Heart left ventricle (tissue), 16 donors: ENCODE data around the gene DNAJA4. TPM values are rescaled to one million over a fixed set of nuclear protein-coding genes. Genes with fewer than 3 reads are reported as not detected.

Source experiments
- ATAC-seq, 4 donors: fragments of 200-7000 bp; cut with Tn5 transposase; one replicate each; pipeline ENCODE4 v1.9.1; 2020 to 2022; ENCODE audit warnings: moderate library complexity in 4 of 4, mild to moderate bottlenecking in 3 of 4, moderate number of reproducible peaks in 1 of 4
- DNase-seq, 5 donors: peaks; one replicate each; pipeline ENCODE4 v3.0.0-alpha.2; 2020
- H3K27ac ChIP-seq, 12 donors: fragments of 200-600 bp; sonication (generic) in 4 of 12; one replicate each; pipeline versions ENCODE4 v1.5.0 to v1.8.0; 2016 to 2022; ENCODE audit warnings: mild to moderate bottlenecking in 2 of 12
- H3K27me3 ChIP-seq, 9 donors: fragments of 200-600 bp; sonication (generic) in 2 of 9; one replicate each; pipeline versions ENCODE4 v1.5.1 to v1.8.0; 2016 to 2022; ENCODE audit warnings: mild to moderate bottlenecking in 3 of 9
- H3K36me3 ChIP-seq, 9 donors: fragments of 200-600 bp; sonication (generic) in 2 of 9; one replicate each; pipeline versions ENCODE4 v1.5.0 to v1.8.0; 2018 to 2022; ENCODE audit warnings: mild to moderate bottlenecking in 2 of 9
- H3K4me1 ChIP-seq, 12 donors: fragments of 200-600 bp; sonication (generic) in 4 of 12; one replicate each; pipeline versions ENCODE4 v1.5.0 to v1.8.0; 2016 to 2022; ENCODE audit warnings: mild to moderate bottlenecking in 3 of 12
- H3K4me3 ChIP-seq, 12 donors: fragments of 200-600 bp; sonication (generic) in 4 of 12; one replicate each; pipeline versions ENCODE4 v1.5.0 to v1.8.0; 2017 to 2022; ENCODE audit warnings: mild to moderate bottlenecking in 9 of 12, moderate library complexity in 4 of 12
- H3K9me3 ChIP-seq, 12 donors: fragments of 200-600 bp; sonication (generic) in 4 of 12; one replicate each; pipeline versions ENCODE4 v1.5.0 to v1.8.0; 2016 to 2022; ENCODE audit warnings: mild to moderate bottlenecking in 1 of 12
- POLR2A ChIP-seq, 2 donors: fragments of 450-650 bp; IDR thresholded peaks; one replicate each; pipeline ENCODE4 v1.6.1; 2017; ENCODE audit warnings: antibody characterized with exemption in 2 of 2, mild to moderate bottlenecking in 2 of 2, moderate library complexity in 2 of 2
- WGBS, 4 donors: extraction: QIAGEN DNeasy Blood & Tissue Kit in 2 of 4; methylation state at CpG; one replicate each; pipeline versions ENCODE4 v1.1.5 to v1.1.7; 2013 to 2018; 5-methylcytosine and 5-hydroxymethylcytosine counted together
- intact Hi-C, 10 donors: fragments of 100-400 bp; cut with DNase I; formaldehyde crosslinking; loops; one replicate each; pipeline versions ENCODE4 v1.11.1 to v1.14.2; 2022
- polyA plus RNA-seq, 2 donors: library from polyadenylated mRNA; stranded (reverse); fragments of 200-250 nt; gene quantifications; one replicate each; pipeline ENCODE4 v1.2.3, GENCODE V29; 2013
- total RNA-seq, 9 donors: library from RNA; depleted of rRNA in 2 of 9; stranded (reverse); fragments of >200 nt in 2 of 9; fragmentation: NEBNext Ultra II Directional in 3 of 9; extraction: Animal tissue kit (Norgen Biotek cat#: 25700) in 3 of 9; gene quantifications; one replicate each; pipeline versions ENCODE4 v1.1.0 to v1.2.4, GENCODE V29; 2016 to 2023
- TF ChIP-seq, protein P1 (sequence below), 12 donors: fragments of 200-600 bp; sonication (generic) in 4 of 12; IDR thresholded peaks; one replicate each; pipeline versions ENCODE4 v1.5.0 to v1.8.0; 2018 to 2022; ENCODE audit warnings: antibody characterized with exemption in 12 of 12, mild to moderate bottlenecking in 5 of 12
- donor health status: ischemic (EF 13 %, LVEDD 7.1; RV severe dilation, severe dysfunction).
- donor health status: healthy with polysubstance abuse.
- donor health status: DM: no; HTN: yes; CAD: no.
- donor health status: DM: no; HTN: no; CAD: no.
- donor health status: ischemic (EF 25% LVEDD 6.9; RV normal size, moderate dysfunction).
- donor health status: ischemic (EF 25% LVEDD 5.7; RV mildly dilated, moderate dysfunction).
- donor health status: healthy.
- donor health status: DM: yes; HTN: yes; CAD: no.
- donor health status: ischemic (EF 35%, LVEDD 5.7; RV mildly dilated, moderate dysfunction).
- donor health status: nonischemic (EF 11% LVEDD 7.7; RV severe dilation, severe dysfunction).
- donor health status: DM: yes; HTN: yes; CAD: no.
- donor health status: PGD.
- donor health status: ischemic (EF 29% LVEDD 5.4; RV normal size, mild dysfunction).
- donor health status: nonischemic (EF 23%, LVEDD 6.1; RV moderate dilation, normal function).

DNAJA4 gene
- total and polyA plus RNA-seq, 11 donors, result 62.3 to 503 (median 94.6) TPM

GRCh38 chr15:78316283-78317083 is 52.1 kb downstream of the DNAJA4 start:
- Histone ChIP-seq H3K27me3 (no peaks in the 10 kb centered on the region), H3K4me3 (no peak overlapping the region), H3K9me3 (no peaks in the 10 kb centered on the region), H3K4me1 (no peaks in the 10 kb centered on the region), H3K36me3 (no peaks in the 10 kb centered on the region), H3K27ac (no peak overlapping the region)
- intact Hi-C loops, result loop anchor here in 1 of 10 donors (10.0 kb wide), 1 partner anchor 168 kb away; no protein-coding TSS in a partner anchor
- peak in 1 of 5 donors; percentile 18 for DNase-seq
- WGBS, 4 donors, result 57 to 65% (median 60%) methylated on average over 15 to 17 of the region's 17 CpGs
- ATAC-seq, result peak in 1 of 4 donors; percentile 11
- TF ChIP-seq, protein P1, sequence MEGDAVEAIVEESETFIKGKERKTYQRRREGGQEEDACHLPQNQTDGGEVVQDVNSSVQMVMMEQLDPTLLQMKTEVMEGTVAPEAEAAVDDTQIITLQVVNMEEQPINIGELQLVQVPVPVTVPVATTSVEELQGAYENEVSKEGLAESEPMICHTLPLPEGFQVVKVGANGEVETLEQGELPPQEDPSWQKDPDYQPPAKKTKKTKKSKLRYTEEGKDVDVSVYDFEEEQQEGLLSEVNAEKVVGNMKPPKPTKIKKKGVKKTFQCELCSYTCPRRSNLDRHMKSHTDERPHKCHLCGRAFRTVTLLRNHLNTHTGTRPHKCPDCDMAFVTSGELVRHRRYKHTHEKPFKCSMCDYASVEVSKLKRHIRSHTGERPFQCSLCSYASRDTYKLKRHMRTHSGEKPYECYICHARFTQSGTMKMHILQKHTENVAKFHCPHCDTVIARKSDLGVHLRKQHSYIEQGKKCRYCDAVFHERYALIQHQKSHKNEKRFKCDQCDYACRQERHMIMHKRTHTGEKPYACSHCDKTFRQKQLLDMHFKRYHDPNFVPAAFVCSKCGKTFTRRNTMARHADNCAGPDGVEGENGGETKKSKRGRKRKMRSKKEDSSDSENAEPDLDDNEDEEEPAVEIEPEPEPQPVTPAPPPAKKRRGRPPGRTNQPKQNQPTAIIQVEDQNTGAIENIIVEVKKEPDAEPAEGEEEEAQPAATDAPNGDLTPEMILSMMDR (IDR thresholded peaks at IDR 0.05), result no peak
- TF ChIP-seq POLR2A (IDR thresholded peaks at IDR 0.05), result no peak

DNA sequence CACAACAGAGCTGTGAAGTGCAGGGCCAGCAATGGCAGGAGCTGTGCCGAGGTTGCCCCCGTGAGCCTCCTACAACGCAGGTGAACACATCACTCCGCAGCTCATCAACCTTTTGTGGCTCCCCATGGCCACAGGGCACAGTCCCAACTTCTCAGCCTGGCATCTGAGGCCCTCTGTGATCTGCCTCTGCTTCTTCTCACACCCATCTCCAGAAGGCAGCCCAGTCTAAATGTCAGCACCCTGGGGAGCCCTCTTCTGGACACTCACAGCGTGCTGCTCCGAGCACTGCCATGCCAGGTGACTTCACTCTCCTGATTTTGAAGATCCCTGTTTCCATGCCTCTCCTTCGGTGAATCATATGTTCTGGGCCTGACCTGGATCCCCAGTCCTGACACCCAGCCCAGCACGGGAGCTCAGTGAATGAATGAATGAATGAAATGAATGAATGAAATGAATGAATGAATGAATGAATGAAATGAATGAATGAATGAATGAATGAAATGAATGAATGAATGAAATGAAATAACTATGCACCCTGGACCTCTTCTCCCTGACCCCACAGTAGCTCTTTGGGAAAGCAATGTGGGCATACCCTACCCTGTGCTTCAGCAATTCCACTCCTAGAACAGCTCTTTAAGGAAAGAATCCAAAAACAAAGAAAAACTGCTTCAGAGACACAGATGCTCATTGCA is 52.9 kb downstream of the DNAJA4 start:
- Histone ChIP-seq H3K4me1 (peaks cover 0 to 3% (median 0%) of the 10 kb centered on the region in 12 donors), H3K9me3 (no peaks in the 10 kb centered on the region), H3K4me3 (no peak overlapping the region), H3K36me3 (no peaks in the 10 kb centered on the region), H3K27ac (no peak overlapping the region), H3K27me3 (no peaks in the 10 kb centered on the region)
- ATAC-seq (peak; percentile 44 to 82 (median 65)), DNase-seq (peak in 2 of 5 donors; percentile 33 to 34)
- no peak for TF ChIP-seq POLR2A (IDR thresholded peaks at IDR 0.05)
- TF ChIP-seq, protein P1 (IDR thresholded peaks at IDR 0.05), result peak in 4 of 12 donors; percentile 8 to 27 (median 16)
- 70 to 84% (median 73%) methylated on average over 7 to 8 of the region's 8 CpGs for WGBS, 4 donors
- intact Hi-C loops, result loop anchor here in 1 of 10 donors (10.0 kb wide), 1 partner anchor 168 kb away; no protein-coding TSS in a partner anchor

GRCh38 chr15:78319588-78319987 is 55.2 kb downstream of the DNAJA4 start:
- 83 to 87% (median 85%) methylated on average over 5 to 10 of the region's 10 CpGs for WGBS, 4 donors
- ATAC-seq, result no peak
- TF ChIP-seq, protein P1 (IDR thresholded peaks at IDR 0.05), result no peak
- no peak for TF ChIP-seq POLR2A (IDR thresholded peaks at IDR 0.05)

DNA sequence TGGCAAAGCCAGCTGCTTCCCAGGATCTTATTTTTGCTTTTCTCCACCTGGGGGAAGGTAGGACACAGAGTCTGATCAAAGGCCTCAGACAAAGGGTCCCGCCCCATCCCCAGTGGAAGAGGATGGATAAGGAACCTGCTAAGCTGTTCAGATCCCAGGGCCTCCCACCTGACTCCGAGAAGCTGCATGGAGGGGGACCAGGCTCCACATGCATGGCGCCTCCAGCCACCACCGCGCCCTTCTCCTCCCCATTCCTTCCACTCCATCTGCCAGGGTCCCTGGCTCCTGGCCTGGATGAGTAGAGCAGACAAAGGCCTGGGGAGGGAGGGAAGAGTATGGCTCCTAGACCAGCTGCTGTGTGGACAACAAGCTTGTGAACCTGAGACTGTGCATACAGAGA is 55.8 kb downstream of the DNAJA4 start:
- TF ChIP-seq, protein P1 (IDR thresholded peaks at IDR 0.05), result no peak
- no peak for TF ChIP-seq POLR2A (IDR thresholded peaks at IDR 0.05)
- Histone ChIP-seq H3K4me1 (peaks cover 0 to 4% (median 0%) of the 10 kb centered on the region in 12 donors), H3K27me3 (no peaks in the 10 kb centered on the region), H3K9me3 (no peaks in the 10 kb centered on the region), H3K4me3 (no peak overlapping the region), H3K36me3 (no peaks in the 10 kb centered on the region), H3K27ac (no peak overlapping the region)
- intact Hi-C loops, result no loop called here
- ATAC-seq (no peak), DNase-seq (no peak)
- WGBS, 4 donors, result 95 to 100% (median 97%) methylated on average over 5 of the region's 5 CpGs

More at GRCh38 chr15:78319588-78319987, 55.2 kb downstream of the DNAJA4 start:
- Histone ChIP-seq H3K36me3 (no peaks in the 10 kb centered on the region), H3K4me1 (peaks cover 0 to 3% (median 0%) of the 10 kb centered on the region in 12 donors), H3K27ac (no peak overlapping the region), H3K27me3 (no peaks in the 10 kb centered on the region), H3K4me3 (no peak overlapping the region), H3K9me3 (no peaks in the 10 kb centered on the region)
- no peak for DNase-seq
- intact Hi-C loops, result loop anchor here in 1 of 10 donors (10.0 kb wide), 1 partner anchor 165 kb away; no protein-coding TSS in a partner anchor
